GM12878 (cell line): ENCODE measurements around the gene GTF2F2. TPM values are rescaled to one million over a fixed set of nuclear protein-coding genes. Genes with fewer than 3 reads are reported as not detected.

ENCODE experiments used
- ATAC-seq: fragments of 200-7000 bp; cut with Tn5 transposase; 3 replicates; pipeline ENCODE4 v1.9.1; 2020; ENCODE audit warnings: mild to moderate bottlenecking, moderate library complexity
- BruUV-seq: library from RNA; stranded (reverse); fragments of 400-500 nt; replicated peaks from 2 replicates; lab custom pipeline; 2021; lab: Mats Ljungman, UMichigan
- CTCF ChIA-PET: fragments of 300-600 bp; sonication (Branson Sonifier 250); formaldehyde crosslinking; extraction: SDS; loops from one replicate; lab custom pipeline; 2021; ENCODE audit warnings: inconsistent platforms; lab: Yijun Ruan, JAX
- POLR2A ChIA-PET: fragments of 350-600 bp; formaldehyde crosslinking; extraction: SDS; loops from one replicate; lab custom pipeline; 2021; ENCODE audit warnings: inconsistent platforms; lab: Charles Lee
- RAD21 ChIA-PET: fragments of 300-600 bp; sonication (Branson Sonifier 250); formaldehyde crosslinking; loops from one replicate; lab custom pipeline; 2023; ENCODE audit warnings: antibody characterized with exemption; ENCODE audit not compliant: unreplicated experiment; lab: Charles Lee
- SMC1A ChIA-PET: fragments of 300-600 bp; sonication (Branson Sonifier 250); formaldehyde crosslinking; loops from one replicate; lab custom pipeline; 2023; ENCODE audit not compliant: unreplicated experiment, uncharacterized antibody; lab: Charles Lee
- DNase-seq: peaks from one replicate; pipeline ENCODE4 v3.0.0-alpha.2; 2011; ENCODE audit warnings: low read depth, low spot score
- FAIRE-seq: peaks from 3 replicates; lab custom pipeline; 2011; peaks lifted over from hg19 to GRCh38; lab: Jason Lieb, UNC
- H2AFZ ChIP-seq: 2 replicates; pipeline ENCODE4 v1.6.0; 2011; ENCODE audit warnings: low read depth, low read length, control low read depth; ENCODE audit not compliant: control insufficient read depth
- H3K27ac ChIP-seq: 2 replicates; pipeline ENCODE4 v1.5.1; 2011; ENCODE audit warnings: control low read depth; ENCODE audit not compliant: control insufficient read depth, insufficient read depth
- H3K27me3 ChIP-seq, 2 experiments: replicated peaks in 1 of 2; 2 replicates each; pipeline versions ENCODE4 v1.6.0 to v1.6.1; 2011; ENCODE audit warnings: low read length in 1 of 2; ENCODE audit not compliant: control insufficient read depth in 2 of 2, insufficient read depth in 2 of 2
- H3K36me3 ChIP-seq, 2 experiments: 2 replicates each; pipeline ENCODE4 v1.5.1; 2011; ENCODE audit warnings: low read length in 1 of 2; ENCODE audit not compliant: control insufficient read depth in 2 of 2, insufficient read depth in 2 of 2
- H3K4me1 ChIP-seq: 2 replicates; pipeline ENCODE4 v1.6.1; 2011; ENCODE audit warnings: mild to moderate bottlenecking, low read length, moderate library complexity, mixed read lengths; ENCODE audit not compliant: control insufficient read depth, insufficient read depth
- H3K4me2 ChIP-seq: 2 replicates; pipeline ENCODE4 v1.6.0; 2011; ENCODE audit warnings: control low read depth; ENCODE audit not compliant: control insufficient read depth, insufficient read depth
- H3K4me3 ChIP-seq: fragments of 200-600 bp; sonication (generic); 2 replicates; pipeline ENCODE4 v1.5.1; 2016
- H3K79me2 ChIP-seq: 2 replicates; pipeline ENCODE4 v1.6.0; 2011; ENCODE audit warnings: low read length; ENCODE audit not compliant: control insufficient read depth, insufficient read depth
- H3K9ac ChIP-seq: 2 replicates; pipeline ENCODE4 v1.8.0; 2011; ENCODE audit warnings: low read length, control low read depth, mixed read lengths; ENCODE audit not compliant: control insufficient read depth, insufficient read depth
- H3K9me3 ChIP-seq: replicated peaks from 3 replicates; pipeline ENCODE4 v1.5.1; 2011; ENCODE audit warnings: mild to moderate bottlenecking, low read length; ENCODE audit not compliant: control insufficient read depth, insufficient read depth
- H4K20me1 ChIP-seq: 2 replicates; pipeline ENCODE4 v1.6.0; 2011; ENCODE audit not compliant: control insufficient read depth, insufficient read depth
- BMI1 ChIP-seq: fragments of 450-650 bp; IDR thresholded peaks from 2 replicates; pipeline ENCODE4 v1.6.1; 2016; ENCODE audit warnings: mild to moderate bottlenecking, moderate library complexity, borderline replicate concordance
- CEBPZ ChIP-seq: fragments of 150-350 bp; IDR thresholded peaks from 2 replicates; pipeline ENCODE4 v1.6.1; 2016; ENCODE audit warnings: low read depth, low read length
- CHD2 ChIP-seq: IDR thresholded peaks from 2 replicates; pipeline ENCODE4 v1.6.1; 2011; ENCODE audit warnings: low read depth, low read length, improper control_type of control experiment, borderline replicate concordance
- E4F1 ChIP-seq: fragments of 450-650 bp; IDR thresholded peaks from 2 replicates; pipeline ENCODE4 v1.6.1; 2018; ENCODE audit warnings: borderline replicate concordance, mild to moderate bottlenecking; ENCODE audit not compliant: partially characterized antibody
- GATAD2B ChIP-seq: fragments of 450-650 bp; conservative IDR thresholded peaks from 2 replicates; pipeline ENCODE4 v1.6.1; 2017; ENCODE audit warnings: low read depth, mild to moderate bottlenecking, moderate library complexity
- HSF1 ChIP-seq: fragments of 150-350 bp; IDR thresholded peaks from 2 replicates; pipeline ENCODE4 v1.6.1; 2014; ENCODE audit warnings: mild to moderate bottlenecking, low read depth, low read length
- IKZF1 ChIP-seq: fragments of 450-650 bp; conservative IDR thresholded peaks from 2 replicates; pipeline ENCODE4 v1.6.1; 2017; ENCODE audit warnings: antibody characterized with exemption, mild to moderate bottlenecking
- MEF2A ChIP-seq: IDR thresholded peaks from 2 replicates; pipeline ENCODE4 v1.6.1; 2011; ENCODE audit warnings: low read depth, mild to moderate bottlenecking, low read length, moderate library complexity; ENCODE audit not compliant: insufficient read depth
- NFYB ChIP-seq: IDR thresholded peaks from 2 replicates; pipeline ENCODE4 v1.6.1; 2011; ENCODE audit warnings: low read depth, mild to moderate bottlenecking, low read length, improper control_type of control experiment, moderate library complexity; ENCODE audit not compliant: insufficient read depth
- NR2C1 ChIP-seq: fragments of 450-650 bp; IDR thresholded peaks from 2 replicates; pipeline ENCODE4 v1.6.1; 2017; ENCODE audit warnings: antibody characterized with exemption, mild to moderate bottlenecking, moderate library complexity
- TCF3 ChIP-seq: IDR thresholded peaks from 2 replicates; pipeline ENCODE4 v1.6.1; 2012; ENCODE audit warnings: low read depth, mild to moderate bottlenecking, low read length, borderline replicate concordance; ENCODE audit not compliant: insufficient read depth
- WGBS: methylation state at CpG from one replicate; pipeline ENCODE4 v1.1.6; 2016; ENCODE audit warnings: low lambda C conversion rate; ENCODE audit not compliant: insufficient replicate concordance, insufficient coverage; ENCODE audit errors: missing lambda C conversion rate; 5-methylcytosine and 5-hydroxymethylcytosine counted together
- in situ Hi-C: fragments of 300-500 bp; cut with MboI; formaldehyde crosslinking; loops from 9 replicates; pipeline ENCODE4 v1.14.3; 2018; ENCODE audit warnings: mixed read lengths
- intact Hi-C: fragments of 100-400 bp; cut with micrococcal nuclease; formaldehyde crosslinking; loops from one replicate; pipeline ENCODE4 v1.14.2; 2022; ENCODE audit not compliant: unreplicated experiment
- polyA plus RNA-seq, 11 experiments: library from polyadenylated mRNA; depleted of rRNA in 4 of 11; unstranded in 6 of 11; stranded (reverse) in 5 of 11; fragments of >200 nt; fragmentation: Nextera tagmentation in 4 of 11; fragmentation: Illumina TruSeq in 1 of 11; extraction: Ambion mirVana in 4 of 11; extraction: Trizol in 1 of 11; gene quantifications; 1 replicate in 1 of 11; 2 replicates in 10 of 11; pipeline versions ENCODE4 v1.2.1 to v1.2.3, GENCODE V29; 2011 to 2016; ENCODE audit warnings: inconsistent platforms in 2 of 11, missing spikeins in 2 of 11, low read depth in 1 of 11
- total RNA-seq, 4 experiments: library from RNA; depleted of rRNA in 3 of 4; stranded (reverse); fragments of >200 nt in 3 of 4; fragmentation: Illumina TruSeq in 1 of 4; extraction: Trizol in 1 of 4; gene quantifications; 2 replicates each; pipeline versions ENCODE4 v1.2.1 to v1.2.3, GENCODE V29; 2013 to 2021
- TF ChIP-seq, protein P1 (sequence below): fragments of 450-650 bp; IDR thresholded peaks from 2 replicates; pipeline ENCODE4 v1.6.1; 2017; ENCODE audit warnings: mild to moderate bottlenecking, moderate library complexity

The GTF2F2 gene
- total and polyA plus RNA-seq, 10 of the 15 experiments (the other 5 are each of a cell fraction or from before 2014, with no cell fraction given), result 14.5 to 30.8 (median 22.6) TPM

DNA sequence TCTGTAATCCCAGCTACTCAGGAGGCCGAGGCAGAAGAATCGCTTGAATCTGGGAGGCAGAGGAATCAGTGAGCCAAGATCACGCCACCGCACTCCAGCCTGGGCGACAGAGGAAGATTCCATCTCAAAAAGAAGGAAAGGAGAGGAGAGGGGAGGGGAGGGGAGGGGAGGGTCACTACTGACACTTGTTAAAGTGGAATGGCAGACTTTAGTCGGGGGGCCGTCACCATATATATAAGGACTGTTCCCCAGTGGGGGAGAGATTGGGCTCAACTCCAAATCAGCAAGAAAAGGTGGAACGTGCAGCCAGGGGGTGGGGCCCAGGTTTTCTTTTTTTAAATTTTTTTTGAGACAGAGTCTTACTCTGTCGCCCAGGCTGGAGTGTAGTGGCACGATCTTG lies 194.5 kb downstream of the GTF2F2 start:
- H3K79me2 ChIP-seq, result no peaks in the 10 kb centered on the region
- no peak overlapping the region for H3K4me3 ChIP-seq
- in situ Hi-C loops (loop anchor here (25.0 kb wide), 1 partner anchor 828 kb away; no protein-coding TSS in a partner anchor), intact Hi-C loops (loop anchor here (10.0 kb wide), 1 partner anchor 400 kb away; no protein-coding TSS in a partner anchor)
- peaks cover 3% of the 10 kb centered on the region for H3K4me1 ChIP-seq
- ATAC-seq, result no peak
- H4K20me1 ChIP-seq, result no peaks in the 10 kb centered on the region; the same call in 1 of the 2 replicates
- ChIA-PET POLR2A (interaction anchor here (1.0 kb wide), 1 partner anchor 26 kb away, joined by 6 read pairs; the partner anchor contains the start of gene TPT1), RAD21 (interaction anchor here (1.4 kb wide), 1 partner anchor 273 kb away, joined by 3 read pairs; no protein-coding TSS in a partner anchor), SMC1A (interaction anchor here (2.0 kb wide), 1 partner anchor 267 kb away, joined by 4 read pairs; no protein-coding TSS in a partner anchor), CTCF (no interaction called here)
- no peak overlapping the region for H3K4me2 ChIP-seq
- H3K27me3 ChIP-seq, result no peaks in the 10 kb centered on the region
- H3K9ac ChIP-seq, result no peak overlapping the region
- TF ChIP-seq, protein P1, sequence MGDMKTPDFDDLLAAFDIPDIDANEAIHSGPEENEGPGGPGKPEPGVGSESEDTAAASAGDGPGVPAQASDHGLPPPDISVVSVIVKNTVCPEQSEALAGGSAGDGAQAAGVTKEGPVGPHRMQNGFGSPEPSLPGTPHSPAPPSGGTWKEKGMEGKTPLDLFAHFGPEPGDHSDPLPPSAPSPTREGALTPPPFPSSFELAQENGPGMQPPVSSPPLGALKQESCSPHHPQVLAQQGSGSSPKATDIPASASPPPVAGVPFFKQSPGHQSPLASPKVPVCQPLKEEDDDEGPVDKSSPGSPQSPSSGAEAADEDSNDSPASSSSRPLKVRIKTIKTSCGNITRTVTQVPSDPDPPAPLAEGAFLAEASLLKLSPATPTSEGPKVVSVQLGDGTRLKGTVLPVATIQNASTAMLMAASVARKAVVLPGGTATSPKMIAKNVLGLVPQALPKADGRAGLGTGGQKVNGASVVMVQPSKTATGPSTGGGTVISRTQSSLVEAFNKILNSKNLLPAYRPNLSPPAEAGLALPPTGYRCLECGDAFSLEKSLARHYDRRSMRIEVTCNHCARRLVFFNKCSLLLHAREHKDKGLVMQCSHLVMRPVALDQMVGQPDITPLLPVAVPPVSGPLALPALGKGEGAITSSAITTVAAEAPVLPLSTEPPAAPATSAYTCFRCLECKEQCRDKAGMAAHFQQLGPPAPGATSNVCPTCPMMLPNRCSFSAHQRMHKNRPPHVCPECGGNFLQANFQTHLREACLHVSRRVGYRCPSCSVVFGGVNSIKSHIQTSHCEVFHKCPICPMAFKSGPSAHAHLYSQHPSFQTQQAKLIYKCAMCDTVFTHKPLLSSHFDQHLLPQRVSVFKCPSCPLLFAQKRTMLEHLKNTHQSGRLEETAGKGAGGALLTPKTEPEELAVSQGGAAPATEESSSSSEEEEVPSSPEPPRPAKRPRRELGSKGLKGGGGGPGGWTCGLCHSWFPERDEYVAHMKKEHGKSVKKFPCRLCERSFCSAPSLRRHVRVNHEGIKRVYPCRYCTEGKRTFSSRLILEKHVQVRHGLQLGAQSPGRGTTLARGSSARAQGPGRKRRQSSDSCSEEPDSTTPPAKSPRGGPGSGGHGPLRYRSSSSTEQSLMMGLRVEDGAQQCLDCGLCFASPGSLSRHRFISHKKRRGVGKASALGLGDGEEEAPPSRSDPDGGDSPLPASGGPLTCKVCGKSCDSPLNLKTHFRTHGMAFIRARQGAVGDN, result no peak
- TF ChIP-seq GATAD2B (no peak), CHD2 (no peak), TCF3 (no peak), HSF1 (no peak), E4F1 (no peak), BMI1 (no peak), NFYB (no peak), IKZF1 (no peak), CEBPZ (no peak), MEF2A (no peak), NR2C1 (no peak)
- no peaks in the 10 kb centered on the region for H3K36me3 ChIP-seq
- H3K9me3 ChIP-seq, result no peaks in the 10 kb centered on the region
- WGBS, result 88% methylated on average over 9 of the region's 10 CpGs
- no peak overlapping the region for H3K27ac ChIP-seq
- H2AFZ ChIP-seq, result no peak overlapping the region
- DNase-seq, result no peak
- no peak for FAIRE-seq
- BruUV-seq, result no TSS peak
